ENCODE results near the gene GULP1.

Gene GULP1

DNA sequence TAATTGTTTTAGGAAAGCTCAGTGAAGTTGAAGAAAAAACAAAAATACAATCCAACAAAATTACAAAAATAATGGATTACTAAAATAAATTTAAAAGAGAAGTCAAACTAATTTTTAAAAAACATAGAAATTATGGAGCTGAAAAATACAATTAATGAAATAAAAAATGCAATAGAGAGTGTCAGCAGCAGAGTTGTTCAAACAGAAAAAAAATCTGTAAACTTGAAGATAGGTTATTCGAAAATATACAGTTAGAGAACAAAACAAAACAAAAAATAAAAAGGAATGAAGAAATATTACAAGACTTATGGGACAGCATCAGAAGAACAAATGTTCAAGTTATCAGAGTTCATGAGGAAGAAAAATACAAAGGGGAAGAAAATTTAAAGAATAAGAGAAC is 114.7 kb downstream of the GULP1 start:
- DNase-seq (ENCODE audit: low read depth) = no peak
- H3K4me3 ChIP-seq (ENCODE audit: low read depth, low read length) = no peak overlapping the region
- TF ChIP-seq, protein P1, sequence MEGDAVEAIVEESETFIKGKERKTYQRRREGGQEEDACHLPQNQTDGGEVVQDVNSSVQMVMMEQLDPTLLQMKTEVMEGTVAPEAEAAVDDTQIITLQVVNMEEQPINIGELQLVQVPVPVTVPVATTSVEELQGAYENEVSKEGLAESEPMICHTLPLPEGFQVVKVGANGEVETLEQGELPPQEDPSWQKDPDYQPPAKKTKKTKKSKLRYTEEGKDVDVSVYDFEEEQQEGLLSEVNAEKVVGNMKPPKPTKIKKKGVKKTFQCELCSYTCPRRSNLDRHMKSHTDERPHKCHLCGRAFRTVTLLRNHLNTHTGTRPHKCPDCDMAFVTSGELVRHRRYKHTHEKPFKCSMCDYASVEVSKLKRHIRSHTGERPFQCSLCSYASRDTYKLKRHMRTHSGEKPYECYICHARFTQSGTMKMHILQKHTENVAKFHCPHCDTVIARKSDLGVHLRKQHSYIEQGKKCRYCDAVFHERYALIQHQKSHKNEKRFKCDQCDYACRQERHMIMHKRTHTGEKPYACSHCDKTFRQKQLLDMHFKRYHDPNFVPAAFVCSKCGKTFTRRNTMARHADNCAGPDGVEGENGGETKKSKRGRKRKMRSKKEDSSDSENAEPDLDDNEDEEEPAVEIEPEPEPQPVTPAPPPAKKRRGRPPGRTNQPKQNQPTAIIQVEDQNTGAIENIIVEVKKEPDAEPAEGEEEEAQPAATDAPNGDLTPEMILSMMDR (IDR thresholded peaks at IDR 0.05; ENCODE audit: control insufficient read depth, extremely low read depth, insufficient read depth) = no peak

GRCh38 chr2:188410504-188411235 is 119.0 kb downstream of the GULP1 start:
- no peak overlapping the region for H3K4me3 ChIP-seq (ENCODE audit: low read depth, low read length)
- TF ChIP-seq, protein P1 (IDR thresholded peaks at IDR 0.05; ENCODE audit: control insufficient read depth, extremely low read depth, insufficient read depth) = no peak
- DNase-seq (ENCODE audit: low read depth) = no peak

GRCh38 chr2:188412190-188412589 is 120.5 kb downstream of the GULP1 start:
- no peak for DNase-seq (ENCODE audit: low read depth)
- no peak overlapping the region for H3K4me3 ChIP-seq (ENCODE audit: low read depth, low read length)
- TF ChIP-seq, protein P1 (IDR thresholded peaks at IDR 0.05; ENCODE audit: control insufficient read depth, extremely low read depth, insufficient read depth) = no peak

GRCh38 chr2:188414411-188414810 is 122.7 kb downstream of the GULP1 start:
- DNase-seq (ENCODE audit: low read depth) = no peak
- H3K4me3 ChIP-seq (ENCODE audit: low read depth, low read length) = no peak overlapping the region
- TF ChIP-seq, protein P1 (IDR thresholded peaks at IDR 0.05; ENCODE audit: control insufficient read depth, extremely low read depth, insufficient read depth) = no peak

DNA sequence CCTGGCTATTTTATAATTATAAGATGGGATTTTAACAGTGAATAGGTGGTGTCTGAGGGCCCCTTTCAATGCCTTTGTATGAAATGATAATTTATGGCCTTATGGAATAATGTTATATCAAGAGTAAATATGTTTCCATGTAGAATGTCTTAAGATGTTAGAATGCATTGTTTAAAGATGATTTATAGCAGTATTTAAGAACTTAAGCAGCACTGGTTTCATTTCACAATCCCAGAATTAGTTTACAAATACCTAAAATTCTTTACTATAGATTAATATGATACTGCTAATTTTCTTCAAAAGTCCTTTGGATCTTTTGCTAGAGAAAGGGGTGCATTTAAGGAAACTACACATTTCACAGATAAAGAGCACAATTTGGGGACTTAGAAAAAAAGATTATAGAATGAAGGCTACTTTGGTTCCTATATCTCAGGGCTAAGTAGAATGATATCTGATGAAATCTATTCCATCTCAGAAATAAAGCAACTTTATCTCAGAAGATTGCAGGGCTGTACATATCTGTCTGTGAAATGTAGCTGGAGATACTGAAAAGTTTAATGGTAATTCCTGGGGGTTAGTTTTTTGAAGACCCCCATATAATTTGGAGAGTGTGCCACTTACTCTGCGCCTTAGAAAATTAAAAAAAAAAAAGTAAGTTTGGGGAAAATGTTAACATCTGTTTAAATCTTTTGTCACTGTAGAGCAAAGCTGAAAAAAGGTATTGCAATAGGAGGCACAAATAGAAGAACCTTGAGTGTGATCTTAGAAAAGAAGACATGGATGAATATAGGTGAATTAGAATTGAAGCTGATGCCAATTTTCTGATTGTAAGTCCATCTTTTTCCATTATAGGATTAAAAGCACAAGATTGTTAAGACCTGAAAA is 123.4 kb downstream of the GULP1 start:
- TF ChIP-seq, protein P1 (IDR thresholded peaks at IDR 0.05; ENCODE audit: control insufficient read depth, extremely low read depth, insufficient read depth) = no peak
- DNase-seq (ENCODE audit: low read depth) = no peak
- H3K4me3 ChIP-seq (ENCODE audit: low read depth, low read length) = no peak overlapping the region

DNA sequence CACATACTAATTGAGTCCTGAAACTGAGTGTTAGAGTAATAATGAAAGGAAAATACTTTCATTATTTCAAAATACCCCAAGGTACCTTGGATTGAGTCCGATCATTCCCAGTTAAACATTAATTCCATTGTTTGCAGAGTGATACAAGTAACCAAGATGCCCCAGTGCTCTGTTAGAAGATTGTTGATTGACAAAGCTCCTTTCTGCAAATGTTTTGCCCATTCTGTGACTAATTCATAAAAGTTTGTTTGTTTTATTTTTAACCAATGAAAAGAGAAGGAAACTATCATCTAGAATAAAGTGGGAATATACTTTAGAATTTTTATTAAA is 124.0 kb downstream of the GULP1 start:
- H3K4me3 ChIP-seq (ENCODE audit: low read depth, low read length) = no peak overlapping the region
- no peak for DNase-seq (ENCODE audit: low read depth)
- TF ChIP-seq, protein P1 (IDR thresholded peaks at IDR 0.05; ENCODE audit: control insufficient read depth, extremely low read depth, insufficient read depth) = no peak
